GM23338 (cell line): ENCODE results near the gene SLN. TPM values are rescaled to one million over a fixed set of nuclear protein-coding genes. Genes with fewer than 3 reads are reported as not detected.

Experiments used
- ATAC-seq: fragments of 200-7000 bp; cut with Tn5 transposase; 3 replicates; pipeline ENCODE4 v1.9.1; 2020
- DNase-seq: peaks from one replicate; pipeline ENCODE4 v3.0.0-alpha.2; 2015; ENCODE audit warnings: low spot score
- H2AFZ ChIP-seq: fragments of 200-600 bp; sonication (generic); 2 replicates; pipeline ENCODE4 v1.8.0; 2016; ENCODE audit warnings: antibody characterized with exemption, mild to moderate bottlenecking, moderate library complexity
- H3F3A ChIP-seq: fragments of 200-600 bp; sonication (generic); replicated peaks from 2 replicates; pipeline ENCODE4 v1.8.0; 2017; ENCODE audit warnings: antibody characterized with exemption, mixed run types, low read depth
- H3K27ac ChIP-seq: fragments of 200-600 bp; sonication (generic); 2 replicates; pipeline ENCODE4 v1.6.1; 2016; ENCODE audit warnings: low read depth
- H3K27me3 ChIP-seq: fragments of 200-600 bp; sonication (generic); 2 replicates; pipeline ENCODE4 v1.8.0; 2016; ENCODE audit warnings: mild to moderate bottlenecking, mixed run types, moderate library complexity; ENCODE audit not compliant: insufficient read depth
- H3K36me3 ChIP-seq: fragments of 200-600 bp; sonication (generic); 2 replicates; pipeline ENCODE4 v1.8.0; 2016; ENCODE audit warnings: mild to moderate bottlenecking; ENCODE audit not compliant: insufficient read depth
- H3K4me1 ChIP-seq: fragments of 200-600 bp; sonication (generic); 2 replicates; pipeline ENCODE4 v1.8.0; 2016; ENCODE audit warnings: mild to moderate bottlenecking, moderate library complexity; ENCODE audit not compliant: insufficient read depth
- H3K4me2 ChIP-seq: fragments of 200-600 bp; sonication (generic); 2 replicates; pipeline ENCODE4 v1.7.1; 2017; ENCODE audit warnings: mixed run types
- H3K4me3 ChIP-seq: fragments of 200-600 bp; sonication (generic); 2 replicates; pipeline ENCODE4 v1.6.1; 2016; ENCODE audit warnings: mixed run types
- H3K79me2 ChIP-seq: fragments of 200-600 bp; sonication (generic); replicated peaks from 2 replicates; pipeline ENCODE4 v1.8.0; 2017; ENCODE audit warnings: mild to moderate bottlenecking; ENCODE audit not compliant: insufficient read depth
- H3K9me2 ChIP-seq: fragments of 200-600 bp; sonication (generic); 2 replicates; pipeline ENCODE4 v1.8.0; 2017; ENCODE audit not compliant: insufficient read depth
- H4K20me1 ChIP-seq: fragments of 200-600 bp; sonication (generic); replicated peaks from 2 replicates; pipeline ENCODE4 v1.8.0; 2017; ENCODE audit warnings: mild to moderate bottlenecking; ENCODE audit not compliant: insufficient read depth
- H3K27ac Mint-ChIP-seq: 2 replicates; pipeline ENCODE4 v1.8.0; 2020; ENCODE audit warnings: inconsistent platforms, mild to moderate bottlenecking, moderate library complexity, mixed read lengths
- H3K27me3 Mint-ChIP-seq: 3 replicates; pipeline ENCODE4 v1.8.0; 2022; ENCODE audit warnings: low read depth, mild to moderate bottlenecking, moderate library complexity, mixed read lengths, inconsistent platforms; ENCODE audit not compliant: insufficient read depth, poor library complexity
- H3K36me3 Mint-ChIP-seq: 3 replicates; pipeline ENCODE4 v1.8.0; 2021; ENCODE audit warnings: low read depth, mild to moderate bottlenecking, inconsistent platforms, moderate library complexity, mixed read lengths
- H3K4me1 Mint-ChIP-seq: 3 replicates; pipeline ENCODE4 v1.8.0; 2020; ENCODE audit warnings: mild to moderate bottlenecking, inconsistent platforms, mixed read lengths
- H3K4me3 Mint-ChIP-seq: 3 replicates; pipeline ENCODE4 v1.8.0; 2021; ENCODE audit warnings: moderate library complexity, mild to moderate bottlenecking, inconsistent platforms, mixed read lengths
- H3K9me3 Mint-ChIP-seq: 3 replicates; pipeline ENCODE4 v1.8.0; 2020; ENCODE audit warnings: moderate library complexity, mild to moderate bottlenecking, inconsistent platforms, mixed read lengths
- CREB1 ChIP-seq: fragments of 250-450 bp; sonication (Bioruptor Pico); IDR thresholded peaks from 2 replicates; pipeline ENCODE4 v1.5.0; 2020; ENCODE audit warnings: low read depth, mild to moderate bottlenecking, moderate library complexity
- CTCF ChIP-seq, 2 experiments: fragments of 200-600 bp in 1 of 2; sonication (generic) in 1 of 2; conservative IDR thresholded peaks; 2 replicates each; pipeline versions ENCODE4 v1.5.1 to v1.6.1; 2016 to 2017; ENCODE audit warnings: antibody characterized with exemption in 2 of 2, low read depth in 2 of 2, mild to moderate bottlenecking in 2 of 2, moderate library complexity in 1 of 2
- EZH2 ChIP-seq: fragments of 200-600 bp; sonication (generic); IDR thresholded peaks from one replicate; pipeline ENCODE4 v1.8.0; 2017; ENCODE audit warnings: antibody characterized with exemption, mild to moderate bottlenecking, low read depth; ENCODE audit not compliant: unreplicated experiment
- EZH2phosphoT487 ChIP-seq: fragments of 200-600 bp; sonication (generic); IDR thresholded peaks from one replicate; pipeline ENCODE4 v1.8.1; 2018; ENCODE audit warnings: antibody characterized with exemption; ENCODE audit not compliant: unreplicated experiment
- JUNB ChIP-seq: IDR thresholded peaks from one replicate; pipeline ENCODE4 v1.6.1; 2016; ENCODE audit warnings: antibody characterized with exemption; ENCODE audit not compliant: unreplicated experiment
- NANOG ChIP-seq: IDR thresholded peaks from 2 replicates; pipeline ENCODE4 v1.6.1; 2016; ENCODE audit warnings: antibody characterized with exemption, borderline replicate concordance
- POLR2AphosphoS5 ChIP-seq: IDR thresholded peaks from 2 replicates; pipeline ENCODE4 v1.6.1; 2016; ENCODE audit warnings: antibody characterized with exemption, low read depth
- REST ChIP-seq: IDR thresholded peaks from one replicate; pipeline ENCODE4 v1.6.1; 2018; ENCODE audit warnings: antibody characterized with exemption; ENCODE audit not compliant: unreplicated experiment
- STAT1 ChIP-seq: IDR thresholded peaks from one replicate; pipeline ENCODE4 v1.6.1; 2016; ENCODE audit warnings: antibody characterized with exemption; ENCODE audit not compliant: unreplicated experiment
- ZNF114 ChIP-seq: fragments of 250-450 bp; sonication (Bioruptor Pico); IDR thresholded peaks from 2 replicates; pipeline ENCODE4 v1.5.0; 2020; ENCODE audit warnings: mild to moderate bottlenecking, moderate library complexity
- ZNF331 ChIP-seq: fragments of 250-450 bp; sonication (Bioruptor Pico); IDR thresholded peaks from 2 replicates; pipeline ENCODE4 v1.5.0; 2020; ENCODE audit warnings: low read depth, mild to moderate bottlenecking, moderate library complexity
- polyA plus RNA-seq: library from polyadenylated mRNA; unstranded; fragments of >200 nt; fragmentation: Nextera tagmentation; extraction: Ambion mirVana; gene quantifications from 2 replicates; pipeline ENCODE4 v1.2.1, GENCODE V29; 2016
- total RNA-seq: library from RNA; depleted of rRNA; stranded (reverse); fragments of >200 nt; shearing (Covaris generic); gene quantifications from 2 replicates; pipeline ENCODE4 v1.2.3, GENCODE V29; 2014
- TF ChIP-seq, protein P1 (sequence below): fragments of 250-450 bp; sonication (Bioruptor Pico); IDR thresholded peaks from 2 replicates; pipeline ENCODE4 v1.5.0; 2020; ENCODE audit warnings: mild to moderate bottlenecking, moderate library complexity
- TF ChIP-seq, protein P2 (sequence below): IDR thresholded peaks from 2 replicates; pipeline ENCODE4 v1.6.1; 2016; ENCODE audit warnings: antibody characterized with exemption

Gene SLN
- total and polyA plus RNA-seq, 2 experiments from 2014 or later, result not detected

DNA sequence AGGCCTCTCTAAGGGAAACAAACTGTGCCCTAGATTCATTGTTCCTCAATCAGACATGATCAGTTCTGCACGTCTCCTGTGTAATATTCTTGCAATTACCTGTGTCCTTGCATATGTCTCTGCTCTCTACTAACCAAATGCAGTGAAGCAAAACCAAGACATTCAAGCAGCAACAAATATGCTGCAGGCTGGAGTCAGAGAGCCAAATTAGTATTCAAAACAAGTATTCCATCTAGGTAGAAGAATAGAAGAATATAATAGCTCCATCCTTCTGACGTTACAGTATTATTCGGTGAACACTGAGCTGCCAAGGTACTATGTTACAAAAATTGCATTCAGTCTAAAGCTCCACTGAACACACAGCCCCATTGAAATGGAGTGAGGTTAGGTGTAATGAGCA, 51.8 kb downstream of the SLN start:
- H3K27me3 ChIP-seq, result no peaks in the 10 kb centered on the region
- H3K4me2 ChIP-seq, result no peak overlapping the region
- no peaks in the 10 kb centered on the region for H3K36me3 Mint-ChIP-seq
- DNase-seq, result no peak
- H3F3A ChIP-seq, result no peaks in the 10 kb centered on the region
- no peaks in the 10 kb centered on the region for H3K36me3 ChIP-seq
- ATAC-seq, result no peak
- peaks cover 3% of the 10 kb centered on the region for H3K27me3 Mint-ChIP-seq
- H3K27ac Mint-ChIP-seq, result no peak overlapping the region
- H4K20me1 ChIP-seq, result no peaks in the 10 kb centered on the region
- TF ChIP-seq, protein P1, sequence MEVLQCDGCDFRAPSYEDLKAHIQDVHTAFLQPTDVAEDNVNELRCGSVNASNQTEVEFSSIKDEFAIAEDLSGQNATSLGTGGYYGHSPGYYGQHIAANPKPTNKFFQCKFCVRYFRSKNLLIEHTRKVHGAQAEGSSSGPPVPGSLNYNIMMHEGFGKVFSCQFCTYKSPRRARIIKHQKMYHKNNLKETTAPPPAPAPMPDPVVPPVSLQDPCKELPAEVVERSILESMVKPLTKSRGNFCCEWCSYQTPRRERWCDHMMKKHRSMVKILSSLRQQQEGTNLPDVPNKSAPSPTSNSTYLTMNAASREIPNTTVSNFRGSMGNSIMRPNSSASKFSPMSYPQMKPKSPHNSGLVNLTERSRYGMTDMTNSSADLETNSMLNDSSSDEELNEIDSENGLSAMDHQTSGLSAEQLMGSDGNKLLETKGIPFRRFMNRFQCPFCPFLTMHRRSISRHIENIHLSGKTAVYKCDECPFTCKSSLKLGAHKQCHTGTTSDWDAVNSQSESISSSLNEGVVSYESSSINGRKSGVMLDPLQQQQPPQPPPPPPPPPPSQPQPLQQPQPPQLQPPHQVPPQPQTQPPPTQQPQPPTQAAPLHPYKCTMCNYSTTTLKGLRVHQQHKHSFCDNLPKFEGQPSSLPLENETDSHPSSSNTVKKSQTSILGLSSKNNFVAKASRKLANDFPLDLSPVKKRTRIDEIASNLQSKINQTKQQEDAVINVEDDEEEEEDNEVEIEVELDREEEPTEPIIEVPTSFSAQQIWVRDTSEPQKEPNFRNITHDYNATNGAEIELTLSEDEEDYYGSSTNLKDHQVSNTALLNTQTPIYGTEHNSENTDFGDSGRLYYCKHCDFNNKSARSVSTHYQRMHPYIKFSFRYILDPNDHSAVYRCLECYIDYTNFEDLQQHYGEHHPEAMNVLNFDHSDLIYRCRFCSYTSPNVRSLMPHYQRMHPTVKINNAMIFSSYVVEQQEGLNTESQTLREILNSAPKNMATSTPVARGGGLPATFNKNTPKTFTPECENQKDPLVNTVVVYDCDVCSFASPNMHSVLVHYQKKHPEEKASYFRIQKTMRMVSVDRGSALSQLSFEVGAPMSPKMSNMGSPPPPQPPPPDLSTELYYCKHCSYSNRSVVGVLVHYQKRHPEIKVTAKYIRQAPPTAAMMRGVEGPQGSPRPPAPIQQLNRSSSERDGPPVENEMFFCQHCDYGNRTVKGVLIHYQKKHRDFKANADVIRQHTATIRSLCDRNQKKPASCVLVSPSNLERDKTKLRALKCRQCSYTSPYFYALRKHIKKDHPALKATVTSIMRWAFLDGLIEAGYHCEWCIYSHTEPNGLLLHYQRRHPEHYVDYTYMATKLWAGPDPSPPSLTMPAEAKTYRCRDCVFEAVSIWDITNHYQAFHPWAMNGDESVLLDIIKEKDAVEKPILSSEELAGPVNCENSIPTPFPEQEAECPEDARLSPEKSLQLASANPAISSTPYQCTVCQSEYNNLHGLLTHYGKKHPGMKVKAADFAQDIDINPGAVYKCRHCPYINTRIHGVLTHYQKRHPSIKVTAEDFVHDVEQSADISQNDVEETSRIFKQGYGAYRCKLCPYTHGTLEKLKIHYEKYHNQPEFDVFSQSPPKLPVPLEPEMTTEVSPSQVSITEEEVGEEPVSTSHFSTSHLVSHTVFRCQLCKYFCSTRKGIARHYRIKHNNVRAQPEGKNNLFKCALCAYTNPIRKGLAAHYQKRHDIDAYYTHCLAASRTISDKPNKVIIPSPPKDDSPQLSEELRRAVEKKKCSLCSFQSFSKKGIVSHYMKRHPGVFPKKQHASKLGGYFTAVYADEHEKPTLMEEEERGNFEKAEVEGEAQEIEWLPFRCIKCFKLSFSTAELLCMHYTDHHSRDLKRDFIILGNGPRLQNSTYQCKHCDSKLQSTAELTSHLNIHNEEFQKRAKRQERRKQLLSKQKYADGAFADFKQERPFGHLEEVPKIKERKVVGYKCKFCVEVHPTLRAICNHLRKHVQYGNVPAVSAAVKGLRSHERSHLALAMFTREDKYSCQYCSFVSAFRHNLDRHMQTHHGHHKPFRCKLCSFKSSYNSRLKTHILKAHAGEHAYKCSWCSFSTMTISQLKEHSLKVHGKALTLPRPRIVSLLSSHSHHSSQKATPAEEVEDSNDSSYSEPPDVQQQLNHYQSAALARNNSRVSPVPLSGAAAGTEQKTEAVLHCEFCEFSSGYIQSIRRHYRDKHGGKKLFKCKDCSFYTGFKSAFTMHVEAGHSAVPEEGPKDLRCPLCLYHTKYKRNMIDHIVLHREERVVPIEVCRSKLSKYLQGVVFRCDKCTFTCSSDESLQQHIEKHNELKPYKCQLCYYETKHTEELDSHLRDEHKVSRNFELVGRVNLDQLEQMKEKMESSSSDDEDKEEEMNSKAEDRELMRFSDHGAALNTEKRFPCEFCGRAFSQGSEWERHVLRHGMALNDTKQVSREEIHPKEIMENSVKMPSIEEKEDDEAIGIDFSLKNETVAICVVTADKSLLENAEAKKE, result no peak
- TF ChIP-seq ZNF331 (CRISPR knock-in tag), result no peak
- TF ChIP-seq EZH2, result no peak
- no peak for TF ChIP-seq REST
- TF ChIP-seq NANOG, result no peak
- no peak for TF ChIP-seq CREB1
- TF ChIP-seq ZNF114 (CRISPR knock-in tag), result no peak
- TF ChIP-seq EZH2phosphoT487, result no peak
- no peak for TF ChIP-seq STAT1
- no peak for TF ChIP-seq POLR2AphosphoS5
- TF ChIP-seq JUNB, result no peak
- TF ChIP-seq, protein P2, sequence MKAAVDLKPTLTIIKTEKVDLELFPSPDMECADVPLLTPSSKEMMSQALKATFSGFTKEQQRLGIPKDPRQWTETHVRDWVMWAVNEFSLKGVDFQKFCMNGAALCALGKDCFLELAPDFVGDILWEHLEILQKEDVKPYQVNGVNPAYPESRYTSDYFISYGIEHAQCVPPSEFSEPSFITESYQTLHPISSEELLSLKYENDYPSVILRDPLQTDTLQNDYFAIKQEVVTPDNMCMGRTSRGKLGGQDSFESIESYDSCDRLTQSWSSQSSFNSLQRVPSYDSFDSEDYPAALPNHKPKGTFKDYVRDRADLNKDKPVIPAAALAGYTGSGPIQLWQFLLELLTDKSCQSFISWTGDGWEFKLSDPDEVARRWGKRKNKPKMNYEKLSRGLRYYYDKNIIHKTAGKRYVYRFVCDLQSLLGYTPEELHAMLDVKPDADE, result no peak
- TF ChIP-seq CTCF (conservative IDR thresholded peaks at IDR 0.05; ENCODE audit: low read depth in 2 of 2), result no peak
- H2AFZ ChIP-seq, result no peak overlapping the region
- H3K9me3 Mint-ChIP-seq, result no peaks in the 10 kb centered on the region
- no peak overlapping the region for H3K27ac ChIP-seq
- H3K9me2 ChIP-seq, result 0 out of 2 replicates have a peak, but pooled peaks cover 3% of the 10 kb centered on the region
- H3K4me3 ChIP-seq, result no peak overlapping the region
- H3K4me1 Mint-ChIP-seq, result peaks cover 25% of the 10 kb centered on the region
- H3K79me2 ChIP-seq, result no peaks in the 10 kb centered on the region
- no peak overlapping the region for H3K4me3 Mint-ChIP-seq
- peaks cover 28% of the 10 kb centered on the region for H3K4me1 ChIP-seq
